NCI-H2107 treated with DMSO at 0.1 percent for 48 hours (cell line): ENCODE data around the gene PFKFB4.

ENCODE experiments used
- DNase-seq: peaks from one replicate; lab custom pipeline; 2025; ENCODE audit not compliant: unreplicated experiment; lab: John Stamatoyannopoulos, UW

The PFKFB4 gene

GRCh38 chr3:48585411-48585810 lies 28.8 kb upstream of the PFKFB4 start:
- no peak for DNase-seq

GRCh38 chr3:48584836-48585235 lies 28.2 kb upstream of the PFKFB4 start:
- DNase-seq: no peak

GRCh38 chr3:48581621-48582481 lies 25.2 kb upstream of the PFKFB4 start:
- no peak for DNase-seq

DNA sequence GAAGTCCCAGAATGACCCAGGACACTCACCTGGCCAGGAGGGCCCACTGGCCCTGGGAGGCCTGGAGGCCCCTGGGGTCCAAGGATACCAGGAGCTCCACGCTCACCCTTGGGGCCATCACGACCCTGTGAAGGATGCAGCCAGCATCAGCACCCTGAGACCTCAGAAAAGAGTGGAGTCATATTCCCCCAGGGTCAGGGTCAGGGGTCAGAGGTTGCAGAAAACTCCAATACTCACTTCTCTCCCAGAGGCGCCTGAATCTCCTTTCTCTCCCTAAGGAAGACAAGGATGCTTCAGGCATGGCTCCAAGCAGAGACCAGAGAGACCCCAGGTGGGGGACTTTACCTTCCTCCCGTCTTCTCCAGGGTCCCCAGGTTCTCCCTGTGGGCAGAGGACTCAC lies 20.0 kb upstream of the PFKFB4 start:
- no peak for DNase-seq

DNA sequence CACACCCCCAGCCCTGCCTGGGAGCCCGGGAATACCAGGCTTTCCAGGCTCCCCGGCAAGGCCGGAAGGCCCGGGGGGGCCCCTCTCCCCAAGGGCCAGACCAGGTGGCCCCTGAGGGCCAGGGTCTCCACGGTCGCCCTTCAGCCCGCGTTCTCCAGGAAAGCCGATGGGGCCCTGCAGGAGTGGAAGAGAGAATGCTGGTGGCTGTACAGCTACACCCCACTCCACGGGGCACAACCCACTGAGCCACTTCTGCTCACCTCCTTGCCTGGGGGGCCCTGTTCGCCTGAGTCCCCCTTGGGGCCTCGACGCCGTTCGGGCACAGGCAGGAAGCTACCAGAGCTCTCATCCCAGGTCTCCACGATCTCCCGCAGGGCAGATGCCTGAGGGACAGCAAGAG lies 18.8 kb upstream of the PFKFB4 start:
- DNase-seq: no peak

DNA sequence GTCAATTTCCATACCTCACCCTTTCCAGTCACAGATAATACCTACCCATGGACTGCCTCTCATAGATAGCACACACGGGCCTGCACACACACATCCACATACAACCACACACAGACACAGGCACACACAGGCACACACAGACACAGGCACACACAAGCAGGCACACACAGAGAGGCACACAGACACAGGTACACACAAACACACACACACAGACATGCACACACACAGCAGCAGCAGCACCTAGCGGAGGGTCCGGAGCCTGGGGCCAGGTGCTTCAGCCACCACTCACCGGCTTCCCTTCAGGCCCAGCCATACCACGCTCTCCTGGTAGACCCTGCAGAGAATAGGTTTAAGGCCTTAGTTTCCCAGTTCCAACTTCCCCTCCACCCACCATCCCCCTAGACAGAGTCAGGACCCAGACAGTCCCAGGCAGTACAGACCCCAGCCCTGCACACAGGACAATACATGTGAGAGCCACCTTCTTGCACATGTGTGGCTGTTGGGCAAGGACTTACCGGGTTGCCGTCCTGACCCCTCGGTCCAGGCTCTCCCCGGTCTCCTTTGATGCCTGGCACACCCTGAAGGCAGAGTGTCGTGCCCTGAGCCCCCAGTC lies 17.5 kb upstream of the PFKFB4 start:
- DNase-seq: no peak

DNA sequence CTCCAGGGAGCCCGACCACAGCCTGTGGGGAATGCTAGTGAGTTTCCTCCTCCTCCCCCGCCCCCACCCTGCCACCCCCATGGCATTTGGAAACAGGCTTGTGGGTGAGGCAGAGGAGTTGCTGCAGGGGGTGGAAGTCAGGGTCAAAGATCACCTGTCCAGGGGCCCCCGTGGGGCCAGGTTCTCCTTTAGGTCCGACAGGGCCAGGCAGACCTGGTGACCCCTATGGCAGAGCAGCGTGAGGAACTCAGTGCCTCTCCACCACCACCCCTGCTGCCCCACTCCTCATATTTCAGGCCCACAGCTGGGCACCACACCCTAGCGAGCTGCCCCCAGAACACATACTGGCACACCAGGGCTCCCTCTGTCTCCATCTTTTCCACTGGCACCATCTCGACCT lies 15.9 kb upstream of the PFKFB4 start:
- no peak for DNase-seq

DNA sequence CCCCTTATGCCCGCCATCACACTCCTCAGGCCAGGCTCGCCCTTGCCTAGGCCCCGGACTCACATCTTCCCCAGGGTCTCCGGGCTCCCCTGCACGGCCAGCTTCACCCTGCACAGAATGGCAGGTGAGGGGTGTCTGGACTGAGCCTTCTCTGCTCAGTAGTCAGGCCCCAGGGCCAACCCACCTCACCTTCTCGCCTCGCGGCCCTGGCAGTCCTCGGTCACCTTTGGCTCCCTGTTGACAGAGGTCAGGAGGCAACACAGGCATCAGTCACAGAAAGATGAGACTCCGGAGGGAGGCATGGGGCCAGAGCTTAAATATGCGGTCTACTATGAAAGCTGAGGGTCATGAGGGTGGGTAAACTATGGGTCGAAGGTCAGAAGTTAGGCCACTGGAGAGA lies 15.3 kb upstream of the PFKFB4 start:
- DNase-seq: no peak

- DNase-seq: no peak
These were observed 13.3 kb upstream of the PFKFB4 start for GRCh38 chr3:48569808-48570450.

- no peak for DNase-seq
These were observed 12.8 kb upstream of the PFKFB4 start for GRCh38 chr3:48569400-48569799.

- no peak for DNase-seq
These were observed 11.9 kb upstream of the PFKFB4 start for GRCh38 chr3:48568476-48568875.

GRCh38 chr3:48567500-48567899 lies 10.9 kb upstream of the PFKFB4 start:
- DNase-seq: no peak

- DNase-seq: no peak
These were observed 10.5 kb upstream of the PFKFB4 start for GRCh38 chr3:48567090-48567489.

GRCh38 chr3:48566401-48566760 lies 9.8 kb upstream of the PFKFB4 start:
- DNase-seq: no peak

GRCh38 chr3:48565591-48566400 lies 9.2 kb upstream of the PFKFB4 start:
- no peak for DNase-seq

DNA sequence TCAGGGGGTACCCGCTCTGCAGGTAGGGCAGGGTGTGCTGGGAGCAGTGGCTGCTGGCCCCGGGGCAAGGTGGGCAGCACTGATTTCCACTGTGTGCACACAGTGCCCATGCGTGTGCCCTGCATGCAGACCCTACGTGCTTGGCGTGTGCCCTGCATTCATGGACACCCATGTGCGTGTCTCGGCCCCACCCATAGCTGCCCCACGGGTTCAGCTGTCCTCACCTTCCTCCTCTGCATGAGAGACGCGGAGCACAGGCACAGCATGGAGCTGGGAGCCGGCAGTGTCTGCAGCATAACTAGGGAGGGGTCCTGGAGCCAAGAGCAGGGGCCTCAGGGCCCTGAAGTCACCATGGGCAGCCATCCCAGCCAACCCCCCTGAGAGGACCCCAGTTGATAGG lies 8.6 kb upstream of the PFKFB4 start:
- DNase-seq: no peak

- DNase-seq: no peak
These were observed 8.1 kb upstream of the PFKFB4 start for GRCh38 chr3:48564667-48565066.

DNA sequence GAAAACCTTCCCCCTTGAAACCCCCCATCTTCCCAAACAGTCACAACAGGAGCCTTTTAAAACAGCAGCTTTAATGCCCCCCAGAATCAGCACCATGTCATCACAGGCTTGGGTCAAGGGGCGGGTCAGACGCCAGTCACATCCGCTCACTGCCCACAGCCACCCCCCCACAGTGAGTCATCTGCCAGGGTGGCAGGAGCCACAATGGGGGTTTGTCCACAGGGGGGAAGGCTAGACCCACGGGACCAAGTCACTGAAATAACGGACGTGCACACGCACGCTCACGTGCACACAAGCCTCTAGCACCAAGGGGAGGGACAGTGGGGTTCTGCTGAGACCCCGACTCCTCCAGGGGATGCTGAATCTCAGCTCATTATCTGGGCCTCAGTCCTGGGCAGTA lies 7.4 kb upstream of the PFKFB4 start:
- no peak for DNase-seq

DNA sequence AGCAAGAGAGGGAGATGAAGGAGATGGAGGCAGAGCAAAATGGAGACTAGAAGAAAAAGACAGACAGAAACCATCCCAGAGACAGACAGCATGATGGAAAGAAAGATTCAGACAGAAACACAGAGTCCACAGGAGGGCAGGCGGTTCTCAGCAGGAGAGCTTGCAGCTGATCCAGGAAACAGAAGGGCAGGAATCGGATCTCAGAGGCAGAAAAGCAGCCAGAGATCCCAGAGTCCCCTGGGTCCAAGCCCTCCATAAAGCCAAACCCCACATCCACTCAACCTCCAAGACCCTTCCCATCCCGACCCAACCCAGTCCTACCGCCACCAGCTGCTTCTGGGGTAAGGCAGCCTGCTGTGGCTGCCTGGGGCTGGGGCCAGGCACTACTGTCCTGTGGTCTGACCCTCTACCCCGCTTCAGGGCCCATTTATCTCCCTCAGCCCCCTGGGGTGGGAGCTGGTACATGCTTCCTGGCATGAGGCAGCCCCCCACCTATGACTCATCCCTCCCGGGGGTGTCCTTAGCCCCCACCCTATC lies 6.8 kb upstream of the PFKFB4 start, which contains the start of gene UCN2:
UCN2 (minus strand) TSS at position 400 of the 537 bp plus-strand sequence. CDS start 657 bp downstream, outside the sequence.
- peak; percentile 22 for DNase-seq

DNA sequence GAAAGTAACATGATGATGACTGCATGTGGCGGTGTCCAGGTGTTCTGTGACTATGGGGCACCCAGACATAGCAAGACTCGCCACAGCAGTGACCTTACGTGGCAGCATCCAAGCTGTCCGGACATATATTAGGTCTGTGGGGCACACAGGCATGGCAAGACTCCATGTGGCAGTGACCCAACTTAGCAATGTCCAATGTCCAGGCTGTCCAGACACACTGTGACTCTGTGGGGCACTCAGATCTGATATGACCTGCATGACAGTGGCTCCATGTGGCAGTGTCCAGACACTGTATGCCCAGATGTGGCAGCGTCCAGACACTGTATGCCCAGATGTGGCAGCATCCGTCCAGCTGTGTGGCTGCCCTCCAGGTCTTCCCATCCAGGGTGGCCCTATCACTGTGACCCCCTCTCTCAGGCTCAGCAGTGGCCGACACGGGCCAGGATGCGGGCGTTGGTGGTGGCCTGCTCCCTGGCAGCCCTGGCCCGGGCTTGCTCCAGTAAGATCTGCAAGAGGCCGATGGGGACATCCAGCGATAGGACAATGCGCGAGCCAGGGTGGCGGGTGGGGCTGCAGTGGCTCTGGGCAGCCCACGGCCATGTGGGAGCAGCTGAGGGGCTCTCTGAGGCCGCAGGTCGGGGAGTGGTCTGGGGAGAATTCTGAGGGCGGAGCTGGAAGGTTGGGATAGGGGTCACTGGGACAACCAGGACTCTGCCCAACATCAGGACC lies 5.9 kb upstream of the PFKFB4 start:
- no peak for DNase-seq
